Psoas muscle (tissue), 8 donors: ENCODE data around the gene KSR1. TPM values are rescaled to one million over a fixed set of nuclear protein-coding genes. Genes with fewer than 3 reads are reported as not detected.
"Not testable (repeated sequence)": the region's sequence is repeated elsewhere in the genome, so short reads cannot be mapped to it uniquely, and the experiment has no call there.

Source experiments
- ATAC-seq, 4 donors: fragments of 200-7000 bp; cut with Tn5 transposase; one replicate each; pipeline ENCODE4 v1.9.1; 2020; ENCODE audit warnings: moderate library complexity in 3 of 4, mild to moderate bottlenecking in 2 of 4
- DNase-seq, 2 donors: peaks; one replicate each; pipeline ENCODE4 v3.0.0-alpha.2; 2020
- H3K27ac ChIP-seq: fragments of 200-600 bp; one replicate; pipeline ENCODE4 v1.8.0; 2022
- H3K27me3 ChIP-seq, 3 donors: fragments of 200-600 bp in 1 of 3; one replicate each; pipeline versions ENCODE4 v1.6.1 to v1.8.0; 2013 to 2022; ENCODE audit warnings: low read length in 2 of 3, mild to moderate bottlenecking in 2 of 3, moderate library complexity in 1 of 3; ENCODE audit not compliant: insufficient read depth in 3 of 3
- H3K36me3 ChIP-seq, 2 donors: fragments of 200-600 bp in 1 of 2; one replicate each; pipeline versions ENCODE4 v1.6.1 to v1.8.0; 2013 to 2022; ENCODE audit warnings: low read depth in 1 of 2, mild to moderate bottlenecking in 1 of 2, moderate library complexity in 1 of 2; ENCODE audit not compliant: insufficient read depth in 1 of 2
- H3K4me1 ChIP-seq: fragments of 200-600 bp; one replicate; pipeline ENCODE4 v1.8.0; 2022
- H3K4me3 ChIP-seq: fragments of 200-600 bp; one replicate; pipeline ENCODE4 v1.8.0; 2022; ENCODE audit warnings: mild to moderate bottlenecking
- H3K9me3 ChIP-seq: fragments of 200-600 bp; one replicate; pipeline ENCODE4 v1.8.0; 2022
- WGBS, 3 donors: extraction: QIAGEN DNeasy Blood & Tissue Kit; methylation state at CpG; one replicate each; pipeline versions ENCODE4 v1.1.6 to v1.1.7; 2013; 5-methylcytosine and 5-hydroxymethylcytosine counted together
- intact Hi-C, 2 donors: fragments of 100-400 bp; cut with DNase I; formaldehyde crosslinking; loops; one replicate each; pipeline versions ENCODE4 v1.11.0 to v1.14.2; 2022
- polyA plus RNA-seq, 3 donors: library from polyadenylated mRNA; stranded (reverse); fragments of 200-250 nt; gene quantifications; one replicate each; pipeline ENCODE4 v1.2.3, GENCODE V29; 2013
- total RNA-seq, 4 donors: library from RNA; stranded (reverse); fragmentation: NEBNext Ultra II Directional in 2 of 4; extraction: Animal tissue kit (Norgen Biotek cat#: 25700) in 2 of 4; gene quantifications; one replicate each; pipeline versions ENCODE4 v1.2.1 to v1.2.4, GENCODE V29; 2021 to 2023
- TF ChIP-seq, protein P1 (sequence below): fragments of 200-600 bp; IDR thresholded peaks from one replicate; pipeline ENCODE4 v1.8.0; 2022; ENCODE audit warnings: antibody characterized with exemption
- donor health status: healthy with polysubstance abuse.
- donor health status: DM: no; HTN: no; CAD: no; lungs with moderate emphysema.
- donor health status: Bipolar disorder and iron deficiency.
- donor health status: healthy.
- donor health status: DM: yes; HTN: yes; CAD: no.
- donor health status: DM: no; HTN: no; CAD: no.
- donor health status: DM: no; HTN: no; CAD: no.
- donor health status: DM: yes; HTN: yes; CAD: no.

The KSR1 gene
- total and polyA plus RNA-seq, 7 donors: 7.8 to 93.0 (median 46.5) TPM

DNA sequence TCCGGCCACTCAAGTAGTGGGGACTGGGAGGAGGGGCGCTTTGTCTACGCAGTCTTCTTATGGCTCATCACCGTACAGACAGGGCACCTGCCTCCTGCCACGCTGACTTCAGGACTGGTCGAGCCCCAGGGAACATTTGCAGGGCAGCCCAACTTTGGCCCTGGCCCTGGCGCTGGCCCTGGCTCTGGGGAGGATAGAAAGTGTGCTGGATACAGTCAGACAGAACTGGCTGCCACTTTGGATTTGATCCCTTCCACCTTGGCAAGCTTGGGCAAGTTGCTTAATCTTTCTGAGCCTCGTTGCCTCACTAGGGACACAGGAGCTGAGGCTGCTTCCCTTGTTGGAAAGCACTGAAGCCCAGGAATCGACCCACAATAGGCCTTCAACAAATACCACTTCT is 188.3 kb downstream of the KSR1 start:
- peak overlapping the region; percentile 58 for H3K27ac ChIP-seq

DNA sequence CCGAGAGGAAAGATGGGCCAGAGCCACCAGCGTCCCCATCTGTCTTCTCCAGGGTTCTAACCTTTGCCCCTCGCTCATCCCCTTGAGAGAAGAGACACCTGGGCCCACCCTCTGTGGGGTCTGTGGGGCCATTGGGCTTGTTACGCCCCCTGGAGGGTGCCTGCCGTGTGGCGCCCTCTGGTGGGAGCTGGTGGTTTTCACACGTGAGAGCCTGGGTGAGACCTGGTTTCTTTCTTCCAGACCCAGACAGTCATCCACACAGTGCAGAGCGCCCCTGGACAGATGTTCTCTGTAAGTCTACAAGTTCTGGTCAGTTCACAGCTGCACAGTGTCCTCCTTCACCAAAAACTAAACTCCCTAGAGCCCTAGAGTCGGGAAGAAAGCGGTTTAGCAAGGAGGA is 189.4 kb downstream of the KSR1 start:
- H3K27ac ChIP-seq, H3K36me3 ChIP-seq, H3K9me3 ChIP-seq, intact Hi-C loops, H3K27me3 ChIP-seq, H3K4me3 ChIP-seq, DNase-seq: not testable (repeated sequence)
- peaks cover 12% of the 10 kb centered on the region for H3K4me1 ChIP-seq
- peak in 1 of 4 donors; percentile 39 for ATAC-seq
- 74 to 80% (median 77%) methylated on average over 2 to 3 of the region's 10 CpGs for WGBS, 3 donors

More for the DNA sequence above, 188.3 kb downstream of the KSR1 start:
- no peaks in the 10 kb centered on the region for H3K27me3 ChIP-seq
- DNase-seq: peak; percentile 78 to 93
- intact Hi-C loops: no loop called here
- peak; percentile 85 to 94 (median 90) for ATAC-seq
- H3K4me1 ChIP-seq: peaks cover 12% of the 10 kb centered on the region
- WGBS, 3 donors: 16 to 24% (median 21%) methylated on average over 9 of the region's 9 CpGs
- TF ChIP-seq, protein P1, sequence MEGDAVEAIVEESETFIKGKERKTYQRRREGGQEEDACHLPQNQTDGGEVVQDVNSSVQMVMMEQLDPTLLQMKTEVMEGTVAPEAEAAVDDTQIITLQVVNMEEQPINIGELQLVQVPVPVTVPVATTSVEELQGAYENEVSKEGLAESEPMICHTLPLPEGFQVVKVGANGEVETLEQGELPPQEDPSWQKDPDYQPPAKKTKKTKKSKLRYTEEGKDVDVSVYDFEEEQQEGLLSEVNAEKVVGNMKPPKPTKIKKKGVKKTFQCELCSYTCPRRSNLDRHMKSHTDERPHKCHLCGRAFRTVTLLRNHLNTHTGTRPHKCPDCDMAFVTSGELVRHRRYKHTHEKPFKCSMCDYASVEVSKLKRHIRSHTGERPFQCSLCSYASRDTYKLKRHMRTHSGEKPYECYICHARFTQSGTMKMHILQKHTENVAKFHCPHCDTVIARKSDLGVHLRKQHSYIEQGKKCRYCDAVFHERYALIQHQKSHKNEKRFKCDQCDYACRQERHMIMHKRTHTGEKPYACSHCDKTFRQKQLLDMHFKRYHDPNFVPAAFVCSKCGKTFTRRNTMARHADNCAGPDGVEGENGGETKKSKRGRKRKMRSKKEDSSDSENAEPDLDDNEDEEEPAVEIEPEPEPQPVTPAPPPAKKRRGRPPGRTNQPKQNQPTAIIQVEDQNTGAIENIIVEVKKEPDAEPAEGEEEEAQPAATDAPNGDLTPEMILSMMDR: no peak
- H3K4me3 ChIP-seq: no peak overlapping the region
- H3K9me3 ChIP-seq: no peaks in the 10 kb centered on the region
- no peaks in the 10 kb centered on the region for H3K36me3 ChIP-seq

DNA sequence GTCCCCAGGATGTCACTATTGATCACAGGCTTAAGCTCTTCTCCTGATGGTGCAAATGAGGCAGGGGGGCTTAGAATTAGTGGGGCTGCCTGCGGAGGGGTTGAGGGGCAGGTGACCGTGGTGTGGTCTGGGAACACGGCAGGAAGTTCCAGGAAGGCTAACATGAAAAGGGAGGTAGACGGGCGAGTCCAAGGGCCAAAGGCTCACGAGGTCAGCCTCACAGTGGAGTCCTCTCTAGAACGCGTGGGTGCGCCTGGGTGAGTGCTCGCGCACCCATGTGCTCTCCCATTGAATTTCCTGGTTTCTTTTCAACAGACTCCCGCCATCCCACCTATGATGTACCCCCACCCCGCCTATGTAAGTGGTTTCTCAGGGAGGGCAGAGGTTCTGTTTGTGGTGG is 190.0 kb downstream of the KSR1 start:
- H3K4me1 ChIP-seq: peaks cover 12% of the 10 kb centered on the region
- intact Hi-C loops: no loop called here
- H3K27me3 ChIP-seq: no peaks in the 10 kb centered on the region
- no peak for ATAC-seq
- no peak overlapping the region for H3K4me3 ChIP-seq
- DNase-seq: no peak
- H3K36me3 ChIP-seq: no peaks in the 10 kb centered on the region
- no peaks in the 10 kb centered on the region for H3K9me3 ChIP-seq
- TF ChIP-seq, protein P1: no peak
- 95 to 97% (median 95%) methylated on average over 13 of the region's 13 CpGs for WGBS, 3 donors
- no peak overlapping the region for H3K27ac ChIP-seq

DNA sequence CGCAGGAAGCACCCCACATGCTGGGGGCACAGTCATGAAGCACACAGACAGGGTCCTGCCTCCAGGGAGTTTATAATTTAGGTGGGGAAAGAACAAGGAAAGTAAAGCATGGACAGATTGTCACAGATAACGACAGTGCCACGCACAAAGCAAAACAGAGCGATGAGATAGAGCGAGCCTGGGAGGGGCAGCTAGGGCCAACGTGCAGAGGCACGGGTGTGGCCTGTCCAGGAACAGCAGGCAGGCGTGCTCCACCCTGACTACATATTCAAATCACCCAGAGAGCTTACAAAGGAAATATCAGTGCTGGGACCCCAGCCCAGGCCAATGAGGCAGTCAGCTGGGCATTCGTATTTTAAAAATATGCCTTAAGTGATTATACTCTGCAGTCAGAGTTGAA is 191.5 kb downstream of the KSR1 start:
- DNase-seq (no peak), ATAC-seq (no peak)
- Histone ChIP-seq H3K27me3 (no peaks in the 10 kb centered on the region), H3K36me3 (no peaks in the 10 kb centered on the region), H3K4me1 (peaks cover 12% of the 10 kb centered on the region), H3K27ac (no peak overlapping the region), H3K4me3 (no peak overlapping the region), H3K9me3 (no peaks in the 10 kb centered on the region)
- intact Hi-C loops: no loop called here
- TF ChIP-seq, protein P1: no peak
- 79 to 89% (median 80%) methylated on average over 9 of the region's 9 CpGs for WGBS, 3 donors

DNA sequence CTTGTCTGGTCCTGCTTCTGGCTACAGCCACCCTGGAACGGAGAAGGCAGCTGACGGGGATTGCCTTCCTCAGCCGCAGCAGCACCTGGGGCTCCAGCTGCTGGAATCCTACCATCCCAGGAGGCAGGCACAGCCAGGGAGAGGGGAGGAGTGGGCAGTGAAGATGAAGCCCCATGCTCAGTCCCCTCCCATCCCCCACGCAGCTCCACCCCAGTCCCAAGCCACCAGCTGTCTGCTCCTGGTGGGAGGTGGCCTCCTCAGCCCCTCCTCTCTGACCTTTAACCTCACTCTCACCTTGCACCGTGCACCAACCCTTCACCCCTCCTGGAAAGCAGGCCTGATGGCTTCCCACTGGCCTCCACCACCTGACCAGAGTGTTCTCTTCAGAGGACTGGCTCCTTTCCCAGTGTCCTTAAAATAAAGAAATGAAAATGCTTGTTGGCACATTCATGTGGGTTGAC is 192.9 kb downstream of the KSR1 start:
- H3K27ac ChIP-seq, H3K9me3 ChIP-seq, H3K4me1 ChIP-seq, H3K4me3 ChIP-seq, intact Hi-C loops, DNase-seq, H3K27me3 ChIP-seq, H3K36me3 ChIP-seq: not testable (repeated sequence)
- ATAC-seq: peak in 3 of 4 donors; percentile 25 to 44 (median 33)
- 24 to 48% (median 32%) methylated on average over 5 of the region's 5 CpGs for WGBS, 3 donors

DNA sequence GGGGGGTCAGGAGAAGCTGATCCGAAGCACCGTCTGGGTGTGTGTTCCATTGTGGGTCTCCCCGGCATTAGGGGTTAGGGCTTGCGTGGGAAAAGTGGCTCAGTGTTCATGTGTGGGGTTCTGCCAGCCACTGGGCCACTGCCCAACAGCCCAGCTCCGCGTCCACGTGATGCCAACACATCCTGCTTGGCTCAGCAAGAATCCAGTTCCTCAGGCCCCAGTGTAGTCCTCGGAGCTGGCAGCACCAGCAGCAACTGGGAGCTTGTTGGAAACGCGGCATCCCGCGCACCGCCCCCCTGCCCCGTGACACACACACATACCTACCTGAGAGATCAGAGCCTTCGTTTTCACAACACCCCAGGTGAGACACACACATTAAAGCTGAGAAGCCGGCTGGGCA is 193.7 kb downstream of the KSR1 start:
- Histone ChIP-seq H3K36me3 (no peaks in the 10 kb centered on the region), H3K27me3 (no peaks in the 10 kb centered on the region), H3K4me1 (peaks cover under 1% of the 10 kb centered on the region), H3K9me3 (no peaks in the 10 kb centered on the region), H3K27ac (no peak overlapping the region), H3K4me3 (no peak overlapping the region)
- intact Hi-C loops: loop anchor here (2.0 to 10.0 kb wide), 5 partner anchors 235 to 415 kb away; no protein-coding TSS in a partner anchor
- TF ChIP-seq, protein P1: no peak
- DNase-seq (peak; percentile 31 to 65), ATAC-seq (peak; percentile 25 to 68 (median 53))
- WGBS, 3 donors: 38 to 46% (median 42%) methylated on average over 15 to 16 of the region's 16 CpGs
